Dermis lymphatic vessel endothelial cell (primary cell): ENCODE measurements around the gene OR7C1. TPM values are rescaled to one million over a fixed set of nuclear protein-coding genes. Genes with fewer than 3 reads are reported as not detected.

Experiments used
- total RNA-seq: library from RNA; depleted of rRNA; stranded (reverse); fragments of >200 nt; gene quantifications from 2 replicates; pipeline ENCODE4 v1.2.1, GENCODE V29; 2014

The OR7C1 gene
- not detected in 2 replicates for total RNA-seq

GRCh38 chr19:14835011-14835410, at the start of gene OR7C1, which contains the start of gene OR7A5:
OR7C1 (minus strand) TSS chr19:14835185; CDS start chr19:14800136, 35,049 bp downstream.
OR7A5 (minus strand) TSS chr19:14835185; CDS start chr19:14828241, 6,944 bp downstream.

GRCh38 chr19:14848822-14849221, 13.8 kb upstream of the OR7C1 start, which contains the start of gene OR7A10:
OR7A10 (minus strand) TSS chr19:14848922; CDS start chr19:14841877, 7,045 bp downstream.

GRCh38 chr19:14778110-14778845, 56.7 kb downstream of the OR7C1 start, which contains the start of gene ADGRE2:
ADGRE2 (minus strand) TSS chr19:14778560; CDS start chr19:14776756, 1,804 bp downstream.

Other genes starting within 250 kb of the OR7C1 start
- gene ADGRE3, start 160.3 kb downstream of the OR7C1 start, total RNA-seq, result not detected in 2 replicates
- 6.0 and 12.7 TPM in 2 replicates for gene ZNF333, start 145.1 kb downstream of the OR7C1 start, total RNA-seq
- gene ADGRE2, start 56.6 kb downstream of the OR7C1 start, total RNA-seq, result under 0.01 and 0.11 TPM in 2 replicates
- not detected in 2 replicates for gene OR7A5, start within 50 bp of the OR7C1 start, total RNA-seq
- not detected in 2 replicates for gene OR7A10, start 13.7 kb upstream of the OR7C1 start, total RNA-seq
- not detected in 2 replicates for gene OR7A17, start 50.9 kb upstream of the OR7C1 start, total RNA-seq
- not detected in 2 replicates for gene OR7C2, start 106.3 kb upstream of the OR7C1 start, total RNA-seq
- not detected in 2 replicates for gene SLC1A6, start 144.7 kb upstream of the OR7C1 start, total RNA-seq
- not detected in 2 replicates for gene CASP14, start 214.3 kb upstream of the OR7C1 start, total RNA-seq
- gene OR1I1, start 247.0 kb upstream of the OR7C1 start, total RNA-seq, result not detected in 2 replicates